B cell (primary cell): ENCODE data around the gene TXNDC17. TPM values are rescaled to one million over a fixed set of nuclear protein-coding genes. Genes with fewer than 3 reads are reported as not detected.

ENCODE experiments used
- ATAC-seq: fragments of 200-7000 bp; cut with Tn5 transposase; one replicate; pipeline ENCODE4 v1.10.0; 2021; ENCODE audit warnings: low read depth, mild to moderate bottlenecking, moderate number of reproducible peaks, moderate library complexity
- CTCF ChIA-PET: fragments of 350-600 bp; sonication (Branson Sonifier 250); formaldehyde crosslinking; loops from one replicate; lab custom pipeline; 2021; ENCODE audit warnings: antibody characterized with exemption, inconsistent platforms; lab: Charles Lee
- POLR2A ChIA-PET: fragments of 350-600 bp; sonication (Branson Sonifier 250); formaldehyde crosslinking; loops from one replicate; lab custom pipeline; 2021; ENCODE audit warnings: antibody characterized with exemption; lab: Charles Lee
- DNase-seq: peaks from one replicate; pipeline ENCODE4 v3.0.0; 2013
- H2AFZ ChIP-seq: 2 replicates; pipeline ENCODE4 v1.6.1; 2012; ENCODE audit warnings: mild to moderate bottlenecking, low read depth, low read length; ENCODE audit not compliant: insufficient read depth, poor library complexity, severe bottlenecking
- H3K27ac ChIP-seq, 2 donors: 1 replicate in 1 of 2; 2 replicates in 1 of 2; pipeline ENCODE4 v1.5.1; 2012 to 2013; ENCODE audit warnings: low read length in 2 of 2, mild to moderate bottlenecking in 2 of 2, moderate library complexity in 1 of 2
- H3K27me3 ChIP-seq, 4 experiments: fragments of 200-600 bp in 1 of 4; sonication (generic) in 1 of 4; replicated peaks in 1 of 4; 1 replicate in 2 of 4; 2 replicates in 2 of 4; pipeline versions ENCODE4 v1.6.1 to v1.7.0; 2013 to 2016; ENCODE audit warnings: low read length in 3 of 4, mild to moderate bottlenecking in 2 of 4, mixed read lengths in 1 of 4, moderate library complexity in 1 of 4; ENCODE audit not compliant: insufficient read depth in 4 of 4, control insufficient read depth in 3 of 4; ENCODE audit errors: control extremely low read depth in 1 of 4
- H3K36me3 ChIP-seq, 2 experiments: replicated peaks in 1 of 2; 1 replicate in 1 of 2; 2 replicates in 1 of 2; pipeline versions ENCODE4 v1.6.1 to v1.7.1; 2013; ENCODE audit warnings: low read length in 1 of 2; ENCODE audit not compliant: insufficient read depth in 2 of 2, control insufficient read depth in 1 of 2; ENCODE audit errors: control extremely low read depth in 1 of 2, extremely low read depth in 1 of 2
- H3K4me1 ChIP-seq, 2 donors: fragments of 200-600 bp in 1 of 2; sonication (generic) in 1 of 2; 1 replicate in 1 of 2; 2 replicates in 1 of 2; pipeline versions ENCODE4 v1.5.1 to v1.6.1; 2013 to 2017; ENCODE audit warnings: low read length in 2 of 2; ENCODE audit not compliant: control insufficient read depth in 2 of 2, insufficient read depth in 2 of 2
- H3K4me2 ChIP-seq: replicated peaks from 2 replicates; pipeline ENCODE3; 2012; ENCODE audit warnings: mild to moderate bottlenecking, low read depth, low read length; ENCODE audit not compliant: poor library complexity, severe bottlenecking
- H3K4me3 ChIP-seq, 5 experiments: fragments of 200-600 bp in 1 of 5; sonication (generic) in 1 of 5; 1 replicate in 3 of 5; 2 replicates in 2 of 5; pipeline versions ENCODE4 v1.5.1 to v1.7.0; 2011 to 2016; ENCODE audit warnings: low read length in 4 of 5, mild to moderate bottlenecking in 4 of 5, low read depth in 2 of 5, control low read depth in 1 of 5, moderate library complexity in 1 of 5; ENCODE audit not compliant: insufficient read depth in 1 of 5; ENCODE audit errors: control extremely low read depth in 1 of 5, extremely low read depth in 1 of 5
- H3K79me2 ChIP-seq: fragments of 200-600 bp; sonication (generic); one replicate; pipeline ENCODE4 v1.6.0; 2016; ENCODE audit warnings: low read length; ENCODE audit not compliant: control insufficient read depth, insufficient read depth
- H3K9ac ChIP-seq: fragments of 200-600 bp; sonication (generic); 2 replicates; pipeline ENCODE4 v1.6.1; 2017; ENCODE audit warnings: mild to moderate bottlenecking, low read length, moderate library complexity
- H3K9me3 ChIP-seq, 3 donors: one replicate each; pipeline versions ENCODE4 v1.6.1 to v1.7.1; 2013; ENCODE audit warnings: low read length in 2 of 3; ENCODE audit not compliant: control insufficient read depth in 2 of 3, insufficient read depth in 1 of 3; ENCODE audit errors: control extremely low read depth in 1 of 3
- H4K20me1 ChIP-seq: 2 replicates; pipeline ENCODE4 v1.6.0; 2012; ENCODE audit warnings: mild to moderate bottlenecking, low read length; ENCODE audit not compliant: insufficient read depth, control insufficient read depth, poor library complexity, severe bottlenecking
- H3K27ac Mint-ChIP-seq: one replicate; pipeline ENCODE4 v1.8.0; 2021; ENCODE audit warnings: mixed read lengths
- H3K27me3 Mint-ChIP-seq: one replicate; pipeline ENCODE4 v1.8.0; 2021; ENCODE audit warnings: mixed read lengths
- H3K4me1 Mint-ChIP-seq: one replicate; pipeline ENCODE4 v1.8.0; 2021; ENCODE audit warnings: mixed read lengths
- H3K4me3 Mint-ChIP-seq: one replicate; pipeline ENCODE4 v1.8.0; 2021; ENCODE audit warnings: mixed read lengths
- H3K9me3 Mint-ChIP-seq: one replicate; pipeline ENCODE4 v1.8.0; 2022; ENCODE audit warnings: mixed read lengths; ENCODE audit not compliant: insufficient read depth
- CTCF ChIP-seq: fragments of 200-600 bp; IDR thresholded peaks from one replicate; pipeline ENCODE4 v1.8.0; 2022; ENCODE audit warnings: antibody characterized with exemption, mild to moderate bottlenecking
- EZH2 ChIP-seq: IDR thresholded peaks from 2 replicates; pipeline ENCODE4 v1.6.1; 2012; ENCODE audit warnings: borderline replicate concordance, low read depth, mild to moderate bottlenecking, moderate library complexity, low read length; ENCODE audit not compliant: insufficient read depth, poor library complexity, severe bottlenecking
- WGBS: methylation state at CpG from one replicate; pipeline ENCODE4 v1.1.5; 2013; ENCODE audit warnings: missing lambda C conversion rate; ENCODE audit not compliant: insufficient coverage; 5-methylcytosine and 5-hydroxymethylcytosine counted together
- intact Hi-C: fragments of 100-400 bp; cut with micrococcal nuclease; formaldehyde crosslinking; loops from one replicate; pipeline ENCODE4 v1.10.0; 2022
- polyA plus RNA-seq: library from polyadenylated mRNA; depleted of rRNA; stranded (reverse); fragments of >200 nt; gene quantifications from 2 replicates; pipeline ENCODE4 v1.2.3, GENCODE V29; 2012
- total RNA-seq, 2 donors: library from RNA; stranded (reverse); fragments of 120-200 nt in 1 of 2; gene quantifications; 1 replicate in 1 of 2; 2 replicates in 1 of 2; pipeline versions ENCODE4 v1.2.3 to v1.2.4, GENCODE V29; 2013 to 2022

Gene TXNDC17
- total and polyA plus RNA-seq, 2 donors (not counting 1 experiment from before 2014, with no cell fraction given) = 19.5 to 33.7 TPM

DNA sequence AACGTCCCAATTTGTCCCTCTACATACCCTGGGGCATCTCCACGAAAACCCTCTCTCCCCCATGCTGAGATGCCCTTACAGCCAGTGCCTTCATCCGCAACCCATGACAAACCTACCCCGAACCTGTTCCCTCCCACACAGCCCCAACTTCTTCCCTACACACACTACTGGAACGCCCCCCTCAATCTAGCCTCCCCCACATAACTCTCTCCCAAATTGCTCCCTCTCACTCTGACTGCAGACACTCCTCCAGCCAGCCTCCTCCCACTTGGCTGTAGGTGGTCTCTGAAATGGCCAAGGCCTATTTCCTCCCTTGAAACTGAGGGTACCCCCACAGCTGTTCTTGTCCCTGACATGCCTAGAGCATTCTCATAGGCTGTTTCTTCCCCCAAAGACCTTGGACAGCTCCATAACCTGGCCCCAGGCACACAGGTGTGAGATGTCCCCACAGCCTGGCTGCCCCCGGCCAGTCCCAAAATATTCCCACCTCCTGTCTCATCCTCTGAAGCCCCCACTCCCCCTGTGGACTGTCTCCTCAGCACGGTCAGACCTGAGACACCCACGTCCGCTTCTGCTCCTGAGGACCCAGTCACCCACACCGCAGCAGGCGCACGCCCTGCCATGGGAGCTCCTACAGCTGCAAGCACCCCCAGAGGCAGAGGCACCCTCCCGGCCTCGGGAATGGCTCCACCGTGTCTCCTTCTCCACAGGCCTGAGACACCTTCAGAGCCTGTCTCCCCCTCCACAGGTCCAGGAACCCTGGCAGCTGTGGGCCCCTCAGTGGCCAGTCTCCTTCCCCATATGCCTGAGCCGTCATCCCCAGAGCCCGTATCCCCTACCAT lies 4.0 kb upstream of the TXNDC17 start:
- H3K4me3 ChIP-seq = no peak overlapping the region
- Mint-ChIP-seq H3K9me3 (no peaks in the 10 kb centered on the region), H3K27me3 (no peaks in the 10 kb centered on the region), H3K27ac (no peak overlapping the region), H3K4me3 (no peak overlapping the region), H3K4me1 (peaks cover 30% of the 10 kb centered on the region)
- no peak overlapping the region for H3K27ac ChIP-seq
- peaks cover 6% of the 10 kb centered on the region for H4K20me1 ChIP-seq
- H3K4me1 ChIP-seq = peaks cover 16 to 30% of the 10 kb centered on the region in 2 donors
- H2AFZ ChIP-seq = no peak overlapping the region
- DNase-seq (no peak), ATAC-seq (no peak)
- CTCF ChIA-PET = no interaction called here
- no peaks in the 10 kb centered on the region for H3K27me3 ChIP-seq
- POLR2A ChIA-PET = no interaction called here
- no peak overlapping the region for H3K4me2 ChIP-seq
- intact Hi-C loops = no loop called here
- H3K79me2 ChIP-seq = peaks cover 36% of the 10 kb centered on the region
- TF ChIP-seq CTCF (no peak), EZH2 (no peak)
- peaks cover 4 to 19% of the 10 kb centered on the region in 2 experiments for H3K36me3 ChIP-seq
- WGBS = 96% methylated on average over 17 of the region's 17 CpGs
- no peak overlapping the region for H3K9ac ChIP-seq
- no peaks in the 10 kb centered on the region for H3K9me3 ChIP-seq

- Histone ChIP-seq H3K36me3 (peaks cover 4 to 13% of the 10 kb centered on the region in 2 experiments), H3K4me1 (peaks cover 22 to 30% of the 10 kb centered on the region in 2 donors), H3K9ac (no peak overlapping the region), H3K27me3 (no peaks in the 10 kb centered on the region), H3K79me2 (peaks cover 36% of the 10 kb centered on the region), H4K20me1 (peaks cover 6% of the 10 kb centered on the region), H3K9me3 (no peaks in the 10 kb centered on the region), H3K4me3 (no peak overlapping the region), H2AFZ (no peak overlapping the region), H3K27ac (no peak overlapping the region), H3K4me2 (no peak overlapping the region)
- POLR2A ChIA-PET = no interaction called here
- no peaks in the 10 kb centered on the region for H3K9me3 Mint-ChIP-seq
- CTCF ChIA-PET = no interaction called here
- 98% methylated on average over 6 of the region's 6 CpGs for WGBS
- H3K27ac Mint-ChIP-seq = no peak overlapping the region
- H3K4me1 Mint-ChIP-seq = peaks cover 34% of the 10 kb centered on the region
- no peak for TF ChIP-seq EZH2
- TF ChIP-seq CTCF = no peak
- no peaks in the 10 kb centered on the region for H3K27me3 Mint-ChIP-seq
- H3K4me3 Mint-ChIP-seq = no peak overlapping the region
- intact Hi-C loops = no loop called here
- DNase-seq (no peak), ATAC-seq (no peak)
These were observed 3.4 kb upstream of the TXNDC17 start for GRCh38 chr17:6637458-6637840.
